ENCODE results near the gene FOXP1. TPM values are rescaled to one million over a fixed set of nuclear protein-coding genes. Genes with fewer than 3 reads are reported as not detected.
A peak's percentile ranks its signal among the peaks of the same experiment; 100 is the strongest.

The FOXP1 gene
- 100 to 1,000 TPM; 169 to 300 (median 202) TPM for total RNA-seq

GRCh38 chr3:71583566-71584393 lies at the start of gene FOXP1:
Gene FOXP1 (minus strand): TSS chr3:71583728. CDS start chr3:71198381, 385,347 bp downstream.
- peak; percentile 62 for ATAC-seq
- no peaks in the 10 kb centered on the region for H3K27me3 ChIP-seq
- no peaks in the 10 kb centered on the region for H3K9me3 ChIP-seq
- TF ChIP-seq POLR2AphosphoS5 (IDR thresholded peaks at IDR 0.05) (peak; percentile 75), EP300 (IDR thresholded peaks at IDR 0.05) (no peak), POLR2A (IDR thresholded peaks at IDR 0.05) (peak; percentile 60 to 61)
- TF ChIP-seq, protein P1, sequence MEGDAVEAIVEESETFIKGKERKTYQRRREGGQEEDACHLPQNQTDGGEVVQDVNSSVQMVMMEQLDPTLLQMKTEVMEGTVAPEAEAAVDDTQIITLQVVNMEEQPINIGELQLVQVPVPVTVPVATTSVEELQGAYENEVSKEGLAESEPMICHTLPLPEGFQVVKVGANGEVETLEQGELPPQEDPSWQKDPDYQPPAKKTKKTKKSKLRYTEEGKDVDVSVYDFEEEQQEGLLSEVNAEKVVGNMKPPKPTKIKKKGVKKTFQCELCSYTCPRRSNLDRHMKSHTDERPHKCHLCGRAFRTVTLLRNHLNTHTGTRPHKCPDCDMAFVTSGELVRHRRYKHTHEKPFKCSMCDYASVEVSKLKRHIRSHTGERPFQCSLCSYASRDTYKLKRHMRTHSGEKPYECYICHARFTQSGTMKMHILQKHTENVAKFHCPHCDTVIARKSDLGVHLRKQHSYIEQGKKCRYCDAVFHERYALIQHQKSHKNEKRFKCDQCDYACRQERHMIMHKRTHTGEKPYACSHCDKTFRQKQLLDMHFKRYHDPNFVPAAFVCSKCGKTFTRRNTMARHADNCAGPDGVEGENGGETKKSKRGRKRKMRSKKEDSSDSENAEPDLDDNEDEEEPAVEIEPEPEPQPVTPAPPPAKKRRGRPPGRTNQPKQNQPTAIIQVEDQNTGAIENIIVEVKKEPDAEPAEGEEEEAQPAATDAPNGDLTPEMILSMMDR (IDR thresholded peaks at IDR 0.05) = peak in 1 of 4 experiments; percentile 11
- no peaks in the 10 kb centered on the region for H3K36me3 ChIP-seq
- peak within 1 kb of the TSS; percentile 61 to 89 for H3K4me3 ChIP-seq
- 0 to 1% methylated on average over 4 to 33 of the region's 75 CpGs for WGBS, 2 donors (ENCODE audit: low coverage in 1 of 2)
- peak within 1 kb of the TSS; percentile 96 to 100 (median 100) for H3K27ac ChIP-seq
- H3K4me1 ChIP-seq = peaks cover 0 to 53% (median 0%) of the 10 kb centered on the region in 3 donors

DNA sequence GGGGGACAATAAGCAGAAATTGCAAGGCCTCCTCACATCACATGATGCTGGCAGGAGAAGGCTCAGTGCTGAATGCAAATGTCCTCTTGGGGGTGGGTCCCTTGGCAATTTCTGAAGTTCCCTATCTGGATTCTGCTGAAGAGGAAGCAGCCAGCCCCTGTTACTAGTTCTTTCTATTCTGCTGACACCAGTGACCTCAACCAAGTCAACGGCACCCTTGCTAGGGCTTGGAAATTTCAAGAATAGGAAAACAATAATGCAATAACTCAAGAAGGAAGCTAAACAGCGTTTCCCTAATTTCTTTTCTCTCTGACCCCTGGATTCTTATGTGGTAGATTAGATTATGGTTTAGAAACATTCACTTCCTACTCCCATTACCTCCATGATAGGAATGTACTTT lies 46.2 kb upstream of the FOXP1 start:
- no peaks in the 10 kb centered on the region for H3K36me3 ChIP-seq
- ATAC-seq = peak; percentile 56
- 45 to 54% methylated on average over 2 of the region's 2 CpGs for WGBS, 2 donors (ENCODE audit: low coverage in 1 of 2)
- no peak overlapping the region for H3K4me3 ChIP-seq
- H3K4me1 ChIP-seq = peaks cover 0 to 8% (median 3%) of the 10 kb centered on the region in 3 donors
- TF ChIP-seq EP300 (IDR thresholded peaks at IDR 0.05) (no peak), POLR2A (IDR thresholded peaks at IDR 0.05) (no peak), POLR2AphosphoS5 (IDR thresholded peaks at IDR 0.05) (no peak)
- TF ChIP-seq, protein P1 (IDR thresholded peaks at IDR 0.05) = no peak
- no peaks in the 10 kb centered on the region for H3K27me3 ChIP-seq
- no peaks in the 10 kb centered on the region for H3K9me3 ChIP-seq
- peak overlapping the region in 3 of 4 donors; percentile 2 to 38 (median 18) for H3K27ac ChIP-seq

GRCh38 chr3:71629289-71629688 lies 45.8 kb upstream of the FOXP1 start:
- no peaks in the 10 kb centered on the region for H3K9me3 ChIP-seq
- peak overlapping the region in 3 of 4 donors; percentile 2 to 38 (median 18) for H3K27ac ChIP-seq
- H3K4me1 ChIP-seq = peaks cover 0 to 8% (median 3%) of the 10 kb centered on the region in 3 donors
- peak; percentile 14 for ATAC-seq
- TF ChIP-seq, protein P1 (IDR thresholded peaks at IDR 0.05) = no peak
- TF ChIP-seq POLR2AphosphoS5 (IDR thresholded peaks at IDR 0.05) = no peak
- no peaks in the 10 kb centered on the region for H3K36me3 ChIP-seq
- H3K4me3 ChIP-seq = no peak overlapping the region
- WGBS, 2 donors (ENCODE audit: low coverage in 1 of 2) = 26 to 39% methylated on average over 8 of the region's 8 CpGs
- H3K27me3 ChIP-seq = no peaks in the 10 kb centered on the region

DNA sequence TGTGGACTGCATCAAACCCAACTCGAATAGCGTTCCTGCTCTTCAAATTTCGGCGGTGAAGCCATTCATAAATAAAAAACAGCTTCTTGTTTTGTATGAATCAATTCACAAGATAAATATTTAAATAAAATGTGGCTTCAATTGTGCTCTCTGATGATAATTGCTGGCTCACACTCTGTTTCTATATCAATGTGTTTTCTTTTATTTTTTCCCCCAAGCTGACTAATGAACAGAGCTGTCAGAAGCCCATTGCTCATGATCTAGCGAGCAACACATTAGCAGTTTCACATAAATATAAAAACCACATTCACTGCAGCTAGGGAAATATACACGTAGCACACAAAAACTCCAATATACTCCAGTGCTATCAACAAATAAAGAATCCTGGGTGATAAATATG lies 45.0 kb upstream of the FOXP1 start:
- H3K27me3 ChIP-seq = no peaks in the 10 kb centered on the region
- no peak overlapping the region for H3K4me3 ChIP-seq
- TF ChIP-seq POLR2A (IDR thresholded peaks at IDR 0.05) (no peak), EP300 (IDR thresholded peaks at IDR 0.05) (no peak), POLR2AphosphoS5 (IDR thresholded peaks at IDR 0.05) (no peak)
- TF ChIP-seq, protein P1 (IDR thresholded peaks at IDR 0.05) = no peak
- no peak overlapping the region for H3K27ac ChIP-seq
- H3K9me3 ChIP-seq = no peaks in the 10 kb centered on the region
- peaks cover 0 to 8% (median 3%) of the 10 kb centered on the region in 3 donors for H3K4me1 ChIP-seq
- no peaks in the 10 kb centered on the region for H3K36me3 ChIP-seq
- 57 to 61% methylated on average over 6 of the region's 6 CpGs for WGBS, 2 donors (ENCODE audit: low coverage in 1 of 2)
- ATAC-seq = no peak

- Histone ChIP-seq H3K36me3 (no peaks in the 10 kb centered on the region), H3K9me3 (no peaks in the 10 kb centered on the region), H3K27ac (no peak overlapping the region), H3K4me1 (peaks cover 0 to 8% (median 3%) of the 10 kb centered on the region in 3 donors), H3K27me3 (no peaks in the 10 kb centered on the region), H3K4me3 (no peak overlapping the region)
- ATAC-seq = no peak
- no peak for TF ChIP-seq POLR2A (IDR thresholded peaks at IDR 0.05)
- TF ChIP-seq EP300 (IDR thresholded peaks at IDR 0.05) = no peak
- TF ChIP-seq POLR2AphosphoS5 (IDR thresholded peaks at IDR 0.05) = no peak
- TF ChIP-seq, protein P1 (IDR thresholded peaks at IDR 0.05) = no peak
These were observed 42.1 kb upstream of the FOXP1 start for GRCh38 chr3:71625676-71626075.
